PC-9 (cell line): ENCODE data around the gene SIPA1. TPM values are rescaled to one million over a fixed set of nuclear protein-coding genes. Genes with fewer than 3 reads are reported as not detected.

Source experiments
- Bru-seq: library from RNA; stranded (reverse); fragments of 400-500 nt; gene quantifications from one replicate; lab custom pipeline; 2021; lab: Mats Ljungman, UMichigan
- BruChase-seq, 2 experiments: library from RNA; stranded (reverse); fragments of 400-500 nt; gene quantifications; one replicate each; lab custom pipeline; 2021; lab: Mats Ljungman, UMichigan
- BruUV-seq: library from RNA; stranded (reverse); fragments of 400-500 nt; replicated peaks from 2 replicates; lab custom pipeline; 2021; lab: Mats Ljungman, UMichigan
- CTCF ChIA-PET: fragments of 300-600 bp; sonication (Branson Sonifier 250); formaldehyde crosslinking; loops from one replicate; lab custom pipeline; 2022; ENCODE audit warnings: antibody characterized with exemption; lab: Charles Lee
- POLR2A ChIA-PET: fragments of 300-600 bp; sonication (Branson Sonifier 250); formaldehyde crosslinking; loops from one replicate; lab custom pipeline; 2022; ENCODE audit warnings: antibody characterized with exemption; ENCODE audit not compliant: unreplicated experiment; lab: Charles Lee
- DNase-seq, 2 experiments: peaks; one replicate each; pipeline versions ENCODE4 v3.0.0 to v3.0.0-alpha.2; 2015 to 2022; ENCODE audit warnings: mixed read lengths in 1 of 2
- H2AFZ ChIP-seq: fragments of 200-600 bp; sonication (generic); 2 replicates; pipeline ENCODE4 v1.8.1; 2017; ENCODE audit warnings: antibody characterized with exemption
- H3F3A ChIP-seq: fragments of 200-600 bp; sonication (generic); 2 replicates; pipeline ENCODE4 v1.8.1; 2017; ENCODE audit warnings: antibody characterized with exemption, mild to moderate bottlenecking, low read depth; ENCODE audit not compliant: insufficient read depth
- H3K27ac ChIP-seq: fragments of 200-600 bp; sonication (generic); 2 replicates; pipeline ENCODE4 v1.6.1; 2016; ENCODE audit warnings: mixed run types
- H3K27me3 ChIP-seq: fragments of 200-600 bp; sonication (generic); 2 replicates; pipeline ENCODE4 v1.6.1; 2016; ENCODE audit warnings: low read depth, mixed run types; ENCODE audit not compliant: insufficient read depth
- H3K36me3 ChIP-seq: fragments of 200-600 bp; sonication (generic); 2 replicates; pipeline ENCODE4 v1.6.1; 2016; ENCODE audit warnings: low read depth, mixed run types
- H3K4me1 ChIP-seq: fragments of 200-600 bp; sonication (generic); replicated peaks from 2 replicates; pipeline ENCODE4 v1.6.1; 2016; ENCODE audit warnings: mixed run types; ENCODE audit not compliant: insufficient read depth
- H3K4me2 ChIP-seq: fragments of 200-600 bp; sonication (generic); 2 replicates; pipeline ENCODE4 v1.6.1; 2017; ENCODE audit warnings: mixed run types
- H3K4me3 ChIP-seq: fragments of 200-600 bp; sonication (generic); 2 replicates; pipeline ENCODE4 v1.6.1; 2016; ENCODE audit warnings: mixed run types
- H3K79me2 ChIP-seq: fragments of 200-600 bp; sonication (generic); 2 replicates; pipeline ENCODE4 v1.6.1; 2017; ENCODE audit warnings: low read depth, mixed run types
- H3K9me2 ChIP-seq: fragments of 200-600 bp; sonication (generic); 2 replicates; pipeline ENCODE4 v1.8.1; 2017; ENCODE audit warnings: mild to moderate bottlenecking; ENCODE audit not compliant: insufficient read depth
- H3K9me3 ChIP-seq: fragments of 200-600 bp; sonication (generic); 2 replicates; pipeline ENCODE4 v1.8.1; 2016; ENCODE audit warnings: low read depth; ENCODE audit not compliant: insufficient read depth
- H4K20me1 ChIP-seq: fragments of 200-600 bp; sonication (generic); 2 replicates; pipeline ENCODE4 v1.8.1; 2017; ENCODE audit not compliant: insufficient read depth
- CTCF ChIP-seq: fragments of 200-600 bp; sonication (generic); conservative IDR thresholded peaks from 2 replicates; pipeline ENCODE4 v1.6.1; 2017; ENCODE audit warnings: mixed run types, antibody characterized with exemption, mild to moderate bottlenecking, moderate library complexity
- EZH2 ChIP-seq: fragments of 200-600 bp; sonication (generic); IDR thresholded peaks from 2 replicates; pipeline ENCODE4 v1.8.0; 2017; ENCODE audit warnings: antibody characterized with exemption, low read depth
- intact Hi-C: fragments of 100-400 bp; cut with micrococcal nuclease; formaldehyde crosslinking; loops from one replicate; pipeline ENCODE4 v1.10.0; 2022; ENCODE audit not compliant: unreplicated experiment
- long read RNA-seq: library from polyadenylated mRNA; stranded (forward); transcript quantifications from one replicate; pipeline ENCODE4 v2.0.0, GENCODE V29; 2022
- total RNA-seq: library from RNA; stranded (reverse); gene quantifications from 2 replicates; pipeline ENCODE4 v1.2.3, GENCODE V29; 2021

The SIPA1 gene, protein sequence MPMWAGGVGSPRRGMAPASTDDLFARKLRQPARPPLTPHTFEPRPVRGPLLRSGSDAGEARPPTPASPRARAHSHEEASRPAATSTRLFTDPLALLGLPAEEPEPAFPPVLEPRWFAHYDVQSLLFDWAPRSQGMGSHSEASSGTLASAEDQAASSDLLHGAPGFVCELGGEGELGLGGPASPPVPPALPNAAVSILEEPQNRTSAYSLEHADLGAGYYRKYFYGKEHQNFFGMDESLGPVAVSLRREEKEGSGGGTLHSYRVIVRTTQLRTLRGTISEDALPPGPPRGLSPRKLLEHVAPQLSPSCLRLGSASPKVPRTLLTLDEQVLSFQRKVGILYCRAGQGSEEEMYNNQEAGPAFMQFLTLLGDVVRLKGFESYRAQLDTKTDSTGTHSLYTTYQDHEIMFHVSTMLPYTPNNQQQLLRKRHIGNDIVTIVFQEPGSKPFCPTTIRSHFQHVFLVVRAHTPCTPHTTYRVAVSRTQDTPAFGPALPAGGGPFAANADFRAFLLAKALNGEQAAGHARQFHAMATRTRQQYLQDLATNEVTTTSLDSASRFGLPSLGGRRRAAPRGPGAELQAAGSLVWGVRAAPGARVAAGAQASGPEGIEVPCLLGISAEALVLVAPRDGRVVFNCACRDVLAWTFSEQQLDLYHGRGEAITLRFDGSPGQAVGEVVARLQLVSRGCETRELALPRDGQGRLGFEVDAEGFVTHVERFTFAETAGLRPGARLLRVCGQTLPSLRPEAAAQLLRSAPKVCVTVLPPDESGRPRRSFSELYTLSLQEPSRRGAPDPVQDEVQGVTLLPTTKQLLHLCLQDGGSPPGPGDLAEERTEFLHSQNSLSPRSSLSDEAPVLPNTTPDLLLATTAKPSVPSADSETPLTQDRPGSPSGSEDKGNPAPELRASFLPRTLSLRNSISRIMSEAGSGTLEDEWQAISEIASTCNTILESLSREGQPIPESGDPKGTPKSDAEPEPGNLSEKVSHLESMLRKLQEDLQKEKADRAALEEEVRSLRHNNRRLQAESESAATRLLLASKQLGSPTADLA
- total RNA-seq (65.6 and 81.3 TPM in 2 replicates), Bru-seq, nascent RNA (percentile 49 among the genes with signal in this experiment), BruChase-seq, experiment 1, labeled RNA remaining after a 2-hour chase (percentile 59 among the genes with signal in this experiment), BruChase-seq, experiment 2, labeled RNA remaining after a 6-hour chase (percentile 69 among the genes with signal in this experiment)
- long read RNA-seq, transcript SIPA1-209 (16 exons, 3,521 nt), result major isoform, 37 of 67 reads
- long read RNA-seq, partial matches to known transcripts, result 20 of 67 reads
- long read RNA-seq, other reads (novel, unspliced or antisense), result 10 of 67 reads

GRCh38 chr11:65637794-65638419 is at the start of gene SIPA1:
SIPA1 (plus strand) TSS chr11:65638101; CDS start chr11:65640922, 2,821 bp downstream.
- intact Hi-C loops, result loop anchor here (1.0 to 5.0 kb wide), 5 partner anchors 15 to 249 kb away; partner anchors contain the start of genes FIBP and PCNX3

DNA sequence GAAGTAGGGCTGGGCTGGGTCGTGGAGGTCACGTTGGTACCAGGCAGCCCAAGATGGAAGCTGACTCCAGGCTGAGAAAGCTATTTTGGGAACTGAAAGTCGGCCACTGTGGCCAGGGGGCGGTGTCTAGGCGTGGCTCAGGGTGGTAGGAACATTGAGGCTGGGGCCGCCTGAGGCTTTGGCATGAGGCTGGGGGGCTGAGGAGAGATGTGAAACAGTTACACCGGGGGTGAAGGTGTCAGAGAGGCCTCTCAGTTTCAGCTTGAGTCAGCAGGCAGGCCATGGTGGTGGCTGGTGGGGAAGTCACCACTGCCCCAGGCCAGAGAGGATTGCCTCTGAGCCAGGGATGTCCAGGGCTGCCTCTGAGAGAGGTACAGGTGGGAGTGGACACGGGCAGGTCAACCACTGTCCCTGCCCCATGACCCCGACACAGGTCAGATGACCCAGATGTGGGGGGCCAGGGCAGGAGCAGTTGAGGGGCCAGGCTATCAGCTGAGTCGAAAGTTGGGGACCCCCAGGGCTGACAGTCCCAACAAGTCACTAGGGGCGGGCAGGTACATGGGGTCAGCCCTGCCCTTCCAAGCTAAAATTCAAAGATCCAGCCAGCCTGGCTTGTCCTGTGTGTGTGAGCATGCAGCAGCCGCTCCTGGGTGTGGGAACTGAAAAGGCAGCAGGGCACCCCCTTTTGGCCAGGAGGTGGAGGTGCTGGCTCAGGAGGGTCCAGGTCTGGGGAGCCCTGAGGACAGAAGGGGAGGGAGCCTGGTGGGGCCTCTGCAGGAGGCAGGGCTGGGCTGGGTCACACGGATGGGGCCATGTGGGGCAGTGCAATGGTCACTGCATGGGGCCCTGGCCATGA is 49.5 kb upstream of the SIPA1 start:
- intact Hi-C loops, result no loop called here
- no peak overlapping the region for H3K27ac ChIP-seq
- no peak overlapping the region for H2AFZ ChIP-seq
- peaks cover 38% of the 10 kb centered on the region; the same call in 1 of the 2 replicates for H3F3A ChIP-seq
- DNase-seq, result peak in 1 of 2 experiments; percentile 44
- no peaks in the 10 kb centered on the region for H3K9me3 ChIP-seq
- no peak for TF ChIP-seq EZH2
- TF ChIP-seq CTCF, result peak; percentile 76
- no peaks in the 10 kb centered on the region for H3K27me3 ChIP-seq
- H3K4me1 ChIP-seq, result no peaks in the 10 kb centered on the region
- H3K4me3 ChIP-seq, result no peak overlapping the region
- no peaks in the 10 kb centered on the region for H3K79me2 ChIP-seq
- ChIA-PET CTCF (interaction anchor here (1.0 kb wide), 1 partner anchor 11 kb away, joined by 3 read pairs; no protein-coding TSS in a partner anchor), POLR2A (interaction anchor here (0.6 kb wide), 1 partner anchor 47 kb away, joined by 3 read pairs; no protein-coding TSS in a partner anchor)
- no peak overlapping the region for H3K4me2 ChIP-seq
- H3K9me2 ChIP-seq, result no peaks in the 10 kb centered on the region
- BruUV-seq, result no TSS peak
- H4K20me1 ChIP-seq, result no peaks in the 10 kb centered on the region
- no peaks in the 10 kb centered on the region for H3K36me3 ChIP-seq

More at GRCh38 chr11:65637794-65638419, at the start of gene SIPA1:
- H2AFZ ChIP-seq, result peak within 1 kb of the TSS; percentile 44; the same call in 1 of the 2 replicates
- ChIA-PET POLR2A (interaction anchor here (0.5 to 0.8 kb wide), 16 partner anchors 14 to 979 kb away, joined by 3 to 12 read pairs (median 4); partner anchors contain the start of genes EHBP1L1, SCYL1 and ZNRD2), CTCF (interaction anchor here (0.6 to 1.2 kb wide), 5 partner anchors 67 to 432 kb away, joined by 3 to 10 read pairs (median 4); partner anchors contain the start of gene PACS1)
- no peaks in the 10 kb centered on the region for H3K9me3 ChIP-seq
- H3K36me3 ChIP-seq, result peaks cover 14% of the 10 kb centered on the region
- peak within 1 kb of the TSS; percentile 91 for H3K4me2 ChIP-seq
- H3K4me1 ChIP-seq, result peaks cover 17% of the 10 kb centered on the region
- no TSS peak for BruUV-seq
- H3F3A ChIP-seq, result peaks cover 36% of the 10 kb centered on the region
- H3K27me3 ChIP-seq, result no peaks in the 10 kb centered on the region
- H3K27ac ChIP-seq, result peak within 1 kb of the TSS; percentile 18
- DNase-seq, result peak; percentile 86 to 94
- no peaks in the 10 kb centered on the region for H3K79me2 ChIP-seq
- H3K4me3 ChIP-seq, result peak within 1 kb of the TSS; percentile 57
- H4K20me1 ChIP-seq, result peaks cover 10% of the 10 kb centered on the region; the same call in 1 of the 2 replicates
- no peak for TF ChIP-seq EZH2
- peak; percentile 68 for TF ChIP-seq CTCF
- no peaks in the 10 kb centered on the region for H3K9me2 ChIP-seq
